HG02678 (cell line): ENCODE data around the gene PANX2.
"Not testable (repeated sequence)": the region's sequence is repeated elsewhere in the genome, so short reads cannot be mapped to it uniquely, and the experiment has no call there.

ENCODE experiments used
- ATAC-seq: cut with Tn5 transposase; IDR thresholded peaks from one replicate; pipeline ENCODE4 v1.9.1; 2021; ENCODE audit warnings: mild to moderate bottlenecking, moderate library complexity; ENCODE audit not compliant: unreplicated experiment

PANX2 gene

GRCh38 chr22:50170453-50171318 is at the start of gene PANX2:
Gene PANX2, plus strand, starts transcription at chr22:50170731. Its CDS starts 0 bp downstream, at chr22:50170731.
- ATAC-seq, result no peak

DNA sequence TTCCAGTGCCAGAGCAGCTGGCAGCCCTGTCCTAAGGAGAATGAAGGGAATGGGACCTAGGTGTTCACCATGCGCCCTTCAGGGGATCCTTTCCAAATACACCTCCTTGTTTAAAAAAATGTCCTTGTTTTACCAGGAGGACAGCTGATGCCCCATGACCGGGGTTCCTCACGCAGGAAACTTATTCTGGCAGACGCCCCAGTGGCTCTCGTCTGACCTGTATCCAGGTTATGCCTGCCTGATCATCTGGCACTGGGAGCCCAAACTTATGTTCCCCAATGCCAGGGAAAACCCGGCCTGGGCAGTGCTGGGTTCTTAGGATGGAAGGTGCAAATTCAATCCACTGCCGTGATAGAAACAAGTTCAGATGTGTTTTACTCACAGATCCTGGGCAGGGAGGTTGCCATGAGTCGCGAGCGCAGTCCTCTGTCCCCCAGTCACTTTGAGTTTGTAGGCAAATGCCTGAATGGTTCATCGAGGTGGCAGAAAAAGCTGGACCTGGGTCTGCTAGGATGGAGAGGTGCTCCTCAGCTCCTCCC is 49.3 kb upstream of the PANX2 start:
- no peak for ATAC-seq

DNA sequence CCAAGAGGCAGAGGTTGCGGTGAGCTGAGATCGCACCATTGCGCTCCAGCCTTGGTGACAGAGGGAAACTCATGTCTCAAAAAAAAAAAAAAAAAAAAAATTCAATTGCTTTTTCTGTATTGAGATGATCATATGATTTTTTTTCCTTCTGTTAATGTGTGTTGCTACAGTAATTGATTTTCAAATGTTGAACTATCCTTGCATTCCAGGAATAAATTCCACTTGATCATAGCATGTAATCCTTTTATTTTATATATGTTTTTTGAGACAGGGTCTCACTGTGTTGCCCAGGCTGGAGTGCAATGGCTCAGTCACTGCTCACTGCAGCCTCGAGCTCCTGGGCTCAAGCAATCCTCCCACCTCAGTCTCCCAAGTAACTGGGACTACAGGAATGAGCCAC is 47.4 kb upstream of the PANX2 start:
- no peak for ATAC-seq

DNA sequence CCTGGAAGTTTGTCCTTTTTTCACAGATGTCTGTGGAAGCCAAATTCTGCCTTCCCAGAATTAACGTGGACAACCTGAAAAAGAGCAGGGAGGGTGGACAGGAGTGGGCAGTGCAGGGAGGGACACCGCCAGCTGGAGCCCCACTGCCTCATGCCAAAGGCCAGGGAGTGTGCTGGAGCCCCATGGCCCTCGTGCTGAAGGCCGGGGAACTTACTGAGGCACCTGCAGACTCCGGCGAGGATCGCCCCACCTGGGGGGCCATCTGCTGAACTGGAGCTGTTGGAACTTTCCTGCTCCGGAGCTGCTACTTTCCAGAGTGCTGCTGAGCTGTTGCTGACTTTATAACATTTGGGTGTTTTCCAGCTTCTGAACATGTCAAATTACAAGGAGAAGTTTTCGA is 45.5 kb upstream of the PANX2 start:
- ATAC-seq, result no peak

- no peak for ATAC-seq
Observed at GRCh38 chr22:50129121-50129736, 41.3 kb upstream of the PANX2 start.

DNA sequence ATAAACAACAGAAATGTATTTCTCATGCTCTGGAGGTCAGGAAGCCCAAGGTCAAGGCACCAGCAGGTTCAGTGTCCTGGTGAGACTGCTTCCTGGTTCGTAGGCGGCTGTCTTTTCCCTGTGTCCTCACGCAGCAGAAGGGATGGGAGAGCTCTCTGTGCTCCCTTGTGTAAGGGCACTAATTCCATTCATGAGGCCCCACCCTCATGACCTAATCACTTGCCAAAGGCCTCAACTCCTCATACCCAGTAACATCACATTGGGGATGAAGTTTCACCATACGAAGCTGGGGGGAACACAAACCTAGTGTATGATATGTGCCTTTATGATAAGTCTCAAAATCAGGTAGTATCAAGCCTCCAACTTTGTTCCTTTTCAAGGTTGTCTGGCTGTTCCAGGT is 38.6 kb upstream of the PANX2 start:
- ATAC-seq, result no peak

DNA sequence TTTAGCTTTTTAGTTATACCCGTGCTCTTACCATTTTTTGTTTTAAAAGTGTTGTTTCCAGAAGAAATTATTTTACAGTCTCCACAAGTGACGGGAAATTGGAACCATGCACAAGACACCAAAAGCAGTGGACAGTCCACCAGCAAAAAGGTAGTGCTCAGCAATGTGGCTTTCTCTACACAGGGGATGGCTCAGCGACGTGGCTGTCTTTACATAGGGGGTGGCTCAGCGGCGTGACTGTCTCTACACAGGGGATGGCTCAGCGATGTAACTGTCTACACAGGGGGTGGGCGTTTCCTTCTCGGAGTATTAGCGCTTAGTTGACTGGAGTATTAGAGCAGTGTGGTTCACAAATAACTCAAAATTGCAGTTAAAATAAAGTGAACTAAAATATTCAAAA is 36.0 kb upstream of the PANX2 start:
- ATAC-seq, result no peak

- ATAC-seq, result no peak
Observed at GRCh38 chr22:50136581-50137015, 33.9 kb upstream of the PANX2 start.

DNA sequence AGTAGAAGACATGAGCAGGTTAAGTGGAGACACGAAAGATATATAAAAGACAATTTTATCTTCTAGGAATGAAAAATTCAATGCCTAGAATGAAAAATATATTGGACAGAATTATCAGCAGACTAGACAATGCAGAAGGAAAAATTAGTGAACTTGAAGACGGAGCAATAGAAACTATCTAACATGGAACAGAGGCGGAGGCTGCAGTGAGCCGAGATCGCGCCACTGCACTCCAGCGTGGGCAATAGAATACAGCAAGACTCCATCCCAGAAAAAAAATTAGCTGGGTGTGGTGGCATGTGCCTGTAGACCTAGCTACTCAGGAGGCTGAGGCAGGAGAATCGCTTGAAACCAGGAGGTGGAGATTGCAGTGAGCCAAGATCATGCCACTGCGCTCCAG is 33.3 kb upstream of the PANX2 start:
- ATAC-seq, result not testable (repeated sequence)

DNA sequence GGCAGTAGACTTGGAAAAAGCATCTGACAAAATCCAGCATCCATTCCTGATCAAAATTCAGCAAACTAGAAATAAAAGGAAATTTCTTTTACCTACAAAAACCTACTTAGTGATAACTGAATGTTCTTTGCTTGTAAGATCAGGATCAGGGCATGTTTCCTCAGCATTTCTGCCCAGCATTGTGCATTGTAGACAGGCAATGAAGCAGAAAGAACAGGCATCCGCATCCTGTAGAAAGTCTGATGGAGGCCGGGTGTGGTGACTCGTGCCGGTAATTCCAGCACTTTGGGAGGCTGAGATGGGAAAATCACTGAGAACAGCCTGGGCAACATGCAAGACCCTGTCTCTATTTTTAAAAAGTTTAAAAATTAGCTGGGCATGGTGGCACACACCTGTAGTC is 32.5 kb upstream of the PANX2 start:
- ATAC-seq, result no peak

DNA sequence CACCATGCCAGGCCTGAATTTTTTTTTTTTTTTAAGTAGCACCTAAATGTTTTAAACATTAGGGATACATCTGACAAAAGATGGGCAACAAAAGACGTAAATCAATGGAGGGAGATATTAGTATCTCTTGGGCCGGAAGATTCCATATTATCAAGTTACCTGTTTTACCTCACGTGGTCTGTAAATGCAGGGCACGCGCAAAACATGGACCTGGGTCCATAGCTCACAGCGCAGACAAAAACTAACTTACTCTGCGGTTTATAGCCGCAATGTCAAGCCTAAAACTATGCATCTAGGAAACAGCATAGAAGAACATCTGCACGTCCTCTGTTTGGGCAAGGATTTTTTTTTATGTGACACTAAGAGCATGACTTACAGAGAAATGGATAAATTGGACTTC is 31.5 kb upstream of the PANX2 start:
- ATAC-seq, result no peak

GRCh38 chr22:50139843-50140415 is 30.6 kb upstream of the PANX2 start:
- no peak for ATAC-seq

- ATAC-seq, result no peak
Observed at GRCh38 chr22:50140615-50141014, 29.9 kb upstream of the PANX2 start.

GRCh38 chr22:50141462-50141861 is 29.1 kb upstream of the PANX2 start:
- no peak for ATAC-seq

DNA sequence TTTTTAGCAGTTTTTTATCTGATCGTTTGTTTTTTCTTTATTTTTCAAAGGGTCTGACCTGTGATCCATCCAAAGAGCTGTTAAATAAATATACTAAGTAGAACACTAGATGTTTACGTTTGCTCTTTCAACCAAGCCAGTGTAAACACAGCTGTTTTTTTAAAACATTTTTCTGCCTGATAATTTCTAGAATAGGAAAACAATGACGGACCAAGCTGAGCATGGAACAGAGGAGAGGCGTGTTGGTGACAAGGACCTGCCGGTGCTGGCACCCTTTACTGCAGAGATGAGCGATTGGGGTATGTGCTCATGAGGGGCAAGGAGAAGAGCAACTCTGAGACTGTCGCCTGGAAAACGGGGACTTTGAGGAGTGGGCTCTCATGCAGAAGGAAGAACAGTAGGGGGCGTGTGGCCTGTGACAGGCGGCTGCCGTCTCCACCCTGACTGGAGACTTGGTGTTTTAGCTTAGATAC is 28.6 kb upstream of the PANX2 start:
- no peak for ATAC-seq

GRCh38 chr22:50143096-50143495 is 27.4 kb upstream of the PANX2 start:
- ATAC-seq, result no peak

DNA sequence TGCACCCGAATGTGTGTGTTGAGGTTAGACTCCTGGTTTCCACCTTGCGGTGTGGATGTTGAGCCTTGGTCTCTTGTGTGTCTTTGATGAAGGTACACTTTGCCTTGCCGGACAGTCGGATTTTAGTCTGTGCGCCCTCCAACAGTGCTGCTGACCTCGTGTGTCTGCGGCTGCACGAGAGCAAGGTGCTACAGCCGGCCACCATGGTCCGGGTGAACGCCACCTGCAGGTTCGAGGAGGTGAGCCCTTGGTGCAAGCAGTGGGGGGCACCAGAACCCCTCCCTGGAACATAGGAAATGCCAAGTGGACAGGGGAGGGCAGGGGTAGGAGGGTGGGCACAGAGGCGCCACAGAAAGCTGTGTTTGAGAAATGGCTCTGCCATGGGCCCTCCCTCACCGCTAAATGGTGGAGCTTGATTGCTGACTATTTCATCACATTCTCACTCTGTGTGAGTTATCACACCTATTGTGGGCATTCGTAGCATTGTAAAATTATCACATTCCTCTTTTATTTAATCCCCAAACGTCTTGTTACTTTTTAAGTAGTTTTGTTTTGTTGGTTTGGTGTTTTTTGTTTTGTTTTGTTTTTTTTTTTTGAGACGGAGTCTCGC is 26.4 kb upstream of the PANX2 start:
- no peak for ATAC-seq

DNA sequence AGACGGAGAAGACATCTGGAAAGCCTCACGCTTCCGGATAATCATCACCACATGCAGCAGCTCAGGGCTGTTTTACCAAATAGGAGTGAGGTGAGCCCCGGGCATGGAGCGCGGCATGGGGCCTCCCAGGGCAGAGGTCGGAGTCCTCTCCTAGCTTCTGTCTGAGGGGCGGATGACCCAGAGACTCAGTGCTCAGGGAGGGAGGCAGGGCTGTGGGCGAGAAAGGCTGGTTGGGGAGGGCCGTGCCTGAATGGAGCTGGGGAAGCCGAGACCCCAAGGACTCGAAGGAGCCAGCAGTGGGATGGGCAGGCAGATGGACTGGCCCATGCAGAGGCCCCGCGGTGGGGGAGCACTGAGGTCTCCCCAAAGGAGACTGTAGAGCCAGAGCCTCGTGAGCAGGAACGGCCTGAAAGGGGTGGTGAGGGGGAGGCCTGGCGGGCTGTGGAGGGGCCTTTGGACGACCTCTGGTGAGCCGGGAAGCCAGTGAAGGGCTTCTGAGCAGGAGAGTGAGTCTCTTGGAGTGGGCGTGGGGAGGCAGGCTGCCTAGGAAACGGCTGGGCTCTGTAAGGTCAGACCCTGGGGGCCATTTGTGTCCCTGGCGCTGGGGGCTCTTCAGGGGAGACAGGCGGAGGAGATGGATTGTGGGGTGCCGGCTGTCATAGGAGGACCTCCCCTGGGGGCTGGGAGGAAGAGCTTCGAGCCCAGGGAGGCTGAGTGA is 24.7 kb upstream of the PANX2 start:
- no peak for ATAC-seq

- ATAC-seq, result no peak
Observed at GRCh38 chr22:50146439-50147238, 23.9 kb upstream of the PANX2 start.
